H9 (cell line): Measurements from ENCODE around the gene DQX1. TPM values are rescaled to one million over a fixed set of nuclear protein-coding genes. Genes with fewer than 3 reads are reported as not detected.

Source experiments
- DNase-seq: peaks from one replicate; pipeline ENCODE4 v3.0.0-alpha.2; 2017
- H2AFZ ChIP-seq: one replicate; pipeline ENCODE4 v1.6.1; 2013; ENCODE audit warnings: mild to moderate bottlenecking, low read length, control low read depth, moderate library complexity
- H2AK5ac ChIP-seq: 2 replicates; pipeline ENCODE4 v1.6.1; 2013; ENCODE audit warnings: low read length, control low read depth, mixed read lengths; ENCODE audit not compliant: insufficient read length
- H2BK120ac ChIP-seq: one replicate; pipeline ENCODE4 v1.6.1; 2013; ENCODE audit warnings: low read depth, mild to moderate bottlenecking, low read length, control low read depth, inconsistent platforms; ENCODE audit not compliant: poor library complexity, severe bottlenecking
- H2BK12ac ChIP-seq: 2 replicates; pipeline ENCODE4 v1.6.1; 2013; ENCODE audit warnings: low read length, control low read depth, mixed read lengths, low read depth; ENCODE audit not compliant: insufficient read length
- H2BK15ac ChIP-seq: 2 replicates; pipeline ENCODE4 v1.6.1; 2013; ENCODE audit warnings: low read depth, low read length, control low read depth
- H2BK20ac ChIP-seq: one replicate; pipeline ENCODE4 v1.6.1; 2013; ENCODE audit warnings: low read depth, mild to moderate bottlenecking, low read length, control low read depth, inconsistent platforms; ENCODE audit not compliant: poor library complexity, severe bottlenecking
- H2BK5ac ChIP-seq: 2 replicates; pipeline ENCODE4 v1.6.1; 2013; ENCODE audit warnings: low read length, control low read depth, mixed read lengths; ENCODE audit not compliant: insufficient read length
- H3K14ac ChIP-seq: 2 replicates; pipeline ENCODE4 v1.6.1; 2013; ENCODE audit warnings: low read length, control low read depth; ENCODE audit not compliant: insufficient read depth
- H3K18ac ChIP-seq: 2 replicates; pipeline ENCODE4 v1.6.1; 2013; ENCODE audit warnings: low read depth, mild to moderate bottlenecking, mixed read lengths, low read length, control low read depth; ENCODE audit not compliant: insufficient read length
- H3K23ac ChIP-seq: 2 replicates; pipeline ENCODE4 v1.6.1; 2013; ENCODE audit warnings: low read length, control low read depth, mixed read lengths, low read depth; ENCODE audit not compliant: insufficient read length
- H3K23me2 ChIP-seq: 2 replicates; pipeline ENCODE4 v1.6.1; 2013; ENCODE audit warnings: low read depth, mild to moderate bottlenecking, mixed read lengths, low read length, control low read depth; ENCODE audit not compliant: insufficient read length, poor library complexity, severe bottlenecking
- H3K27ac ChIP-seq: 2 replicates; pipeline ENCODE4 v1.5.1; 2013; ENCODE audit warnings: low read length, control low read depth, mixed read lengths, low read depth; ENCODE audit not compliant: insufficient read length
- H3K27me3 ChIP-seq: 2 replicates; pipeline ENCODE4 v1.6.1; 2013; ENCODE audit warnings: low read length, control low read depth, inconsistent platforms; ENCODE audit not compliant: insufficient read depth
- H3K4ac ChIP-seq: 2 replicates; pipeline ENCODE4 v1.6.1; 2013; ENCODE audit warnings: low read depth, mild to moderate bottlenecking, control low read depth, inconsistent platforms, low read length, moderate library complexity
- H3K4me1 ChIP-seq: 2 replicates; pipeline ENCODE4 v1.6.1; 2013; ENCODE audit warnings: low read length, control low read depth, inconsistent platforms; ENCODE audit not compliant: insufficient read depth
- H3K4me2 ChIP-seq: 2 replicates; pipeline ENCODE4 v1.6.1; 2013; ENCODE audit warnings: low read length, control low read depth, mixed read lengths; ENCODE audit not compliant: insufficient read length, insufficient read depth
- H3K56ac ChIP-seq: 2 replicates; pipeline ENCODE4 v1.6.1; 2013; ENCODE audit warnings: low read depth, mild to moderate bottlenecking, mixed read lengths, low read length, control low read depth; ENCODE audit not compliant: insufficient read length
- H3K79me1 ChIP-seq: 2 replicates; pipeline ENCODE4 v1.6.1; 2013; ENCODE audit warnings: low read depth, mild to moderate bottlenecking, moderate library complexity, low read length, control low read depth, inconsistent platforms; ENCODE audit not compliant: insufficient read depth, poor library complexity, severe bottlenecking
- H3K79me2 ChIP-seq: 2 replicates; pipeline ENCODE4 v1.6.1; 2013; ENCODE audit warnings: low read length, control low read depth, inconsistent platforms; ENCODE audit not compliant: insufficient read depth
- H3K9ac ChIP-seq: 2 replicates; pipeline ENCODE4 v1.6.1; 2013; ENCODE audit warnings: low read length, control low read depth, mixed read lengths; ENCODE audit not compliant: insufficient read length; ENCODE audit errors: extremely low read depth
- H3K9me3 ChIP-seq: one replicate; pipeline ENCODE4 v1.6.1; 2013; ENCODE audit warnings: low read depth, low read length, inconsistent platforms; ENCODE audit not compliant: control insufficient read depth
- H3T11ph ChIP-seq: one replicate; pipeline ENCODE4 v1.6.1; 2013; ENCODE audit warnings: mild to moderate bottlenecking, low read length, control low read depth, inconsistent platforms
- H4K20me1 ChIP-seq: one replicate; pipeline ENCODE4 v1.6.1; 2013; ENCODE audit not compliant: control insufficient read depth, insufficient read length, insufficient read depth
- H4K5ac ChIP-seq: 2 replicates; pipeline ENCODE4 v1.6.1; 2013; ENCODE audit warnings: low read depth, mild to moderate bottlenecking, mixed read lengths, low read length, control low read depth; ENCODE audit not compliant: insufficient read length
- H4K8ac ChIP-seq: replicated peaks from 2 replicates; pipeline ENCODE4 v1.6.1; 2013; ENCODE audit warnings: low read length, control low read depth, mixed read lengths, low read depth; ENCODE audit not compliant: insufficient read length
- H4K91ac ChIP-seq: 2 replicates; pipeline ENCODE4 v1.6.1; 2013; ENCODE audit warnings: low read depth, mild to moderate bottlenecking, moderate library complexity, mixed read lengths, low read length, control low read depth; ENCODE audit not compliant: insufficient read length
- H3K27ac Mint-ChIP-seq, 3 experiments: 2 replicates in 2 of 3; 3 replicates in 1 of 3; pipeline ENCODE4 v1.8.0; 2020 to 2021; ENCODE audit warnings: mixed read lengths in 3 of 3, mild to moderate bottlenecking in 1 of 3, moderate library complexity in 1 of 3
- H3K27me3 Mint-ChIP-seq: 2 replicates; pipeline ENCODE4 v1.8.0; 2021; ENCODE audit warnings: low read depth, mild to moderate bottlenecking, moderate library complexity, mixed read lengths
- H3K36me3 Mint-ChIP-seq, 3 experiments: 2 replicates in 2 of 3; 3 replicates in 1 of 3; pipeline ENCODE4 v1.8.0; 2020 to 2021; ENCODE audit warnings: low read depth in 3 of 3, mixed read lengths in 3 of 3; ENCODE audit not compliant: insufficient read depth in 1 of 3
- H3K4me1 Mint-ChIP-seq, 2 experiments: 2 replicates each; pipeline ENCODE4 v1.8.0; 2020; ENCODE audit warnings: mixed read lengths in 2 of 2
- H3K4me3 Mint-ChIP-seq, 2 experiments: 2 replicates in 1 of 2; 3 replicates in 1 of 2; pipeline ENCODE4 v1.8.0; 2020 to 2021; ENCODE audit warnings: mild to moderate bottlenecking in 2 of 2, mixed read lengths in 2 of 2, moderate library complexity in 1 of 2
- H3K9me3 Mint-ChIP-seq, 2 experiments: 2 replicates in 1 of 2; 3 replicates in 1 of 2; pipeline ENCODE4 v1.8.0; 2020; ENCODE audit warnings: mild to moderate bottlenecking in 2 of 2, mixed read lengths in 2 of 2, moderate library complexity in 1 of 2
- CTCF ChIP-seq: fragments of 200-600 bp; sonication (generic); conservative IDR thresholded peaks from 3 replicates; pipeline ENCODE4 v1.8.0; 2021; ENCODE audit warnings: antibody characterized with exemption, mild to moderate bottlenecking
- WGBS: extraction: QIAGEN DNeasy Blood & Tissue Kit; methylation state at CpG from one replicate; pipeline ENCODE4 v1.1.7; 2013; ENCODE audit warnings: missing lambda C conversion rate, low lambda C conversion rate, mixed read lengths; ENCODE audit not compliant: insufficient read length; ENCODE audit errors: extremely low coverage; 5-methylcytosine and 5-hydroxymethylcytosine counted together
- total RNA-seq: library from RNA; stranded (reverse); gene quantifications from 2 replicates; pipeline ENCODE4 v1.2.1, GENCODE V29; 2021

DQX1 gene
- total RNA-seq, 1 experiment from 2014 or later: 0.98 TPM

GRCh38 chr2:74493546-74493945, 32.5 kb downstream of the DQX1 start:
- no peak for TF ChIP-seq CTCF
- H3K4me1 Mint-ChIP-seq: peaks cover 7 to 12% of the 10 kb centered on the region in 2 experiments
- Histone ChIP-seq H3K27ac (no peak overlapping the region), H3K23me2 (peaks cover 11% of the 10 kb centered on the region), H2BK5ac (no peak overlapping the region), H4K20me1 (no peaks in the 10 kb centered on the region), H2BK120ac (no peak overlapping the region), H2AK5ac (no peak overlapping the region), H3K9me3 (no peaks in the 10 kb centered on the region), H3K27me3 (peaks cover 29% of the 10 kb centered on the region), H3K14ac (no peak overlapping the region), H3K18ac (no peak overlapping the region), H3K56ac (no peak overlapping the region), H3K4me2 (no peak overlapping the region), H3K23ac (no peak overlapping the region), H4K8ac (no peak overlapping the region), H4K91ac (no peak overlapping the region), H2BK20ac (no peak overlapping the region), H2AFZ (no peak overlapping the region), H3K9ac (no peak overlapping the region), H3K4ac (no peak overlapping the region), H3K4me1 (no peaks in the 10 kb centered on the region), H3T11ph (no peak overlapping the region), H2BK12ac (no peak overlapping the region), H4K5ac (no peak overlapping the region), H3K79me2 (no peaks in the 10 kb centered on the region), H2BK15ac (no peak overlapping the region), H3K79me1 (no peaks in the 10 kb centered on the region)
- no peak for DNase-seq
- H3K4me3 Mint-ChIP-seq: no peak overlapping the region; a peak in 1 of 5 replicates
- no CpG with 5 or more reads among the region's 3 CpGs for WGBS
- peaks cover 0 to 2% of the 10 kb centered on the region in 2 experiments; a peak in 1 of 5 replicates for H3K9me3 Mint-ChIP-seq
- H3K36me3 Mint-ChIP-seq: peaks cover 30 to 44% (median 43%) of the 10 kb centered on the region in 3 experiments
- peaks cover 42% of the 10 kb centered on the region for H3K27me3 Mint-ChIP-seq
- H3K27ac Mint-ChIP-seq: no peak overlapping the region
